MV-4-11 (cell line): ENCODE data around the gene RNF144B.

ENCODE experiments used
- DNase-seq: peaks from one replicate; lab custom pipeline; 2025; lab: John Stamatoyannopoulos, UW

RNF144B gene

DNA sequence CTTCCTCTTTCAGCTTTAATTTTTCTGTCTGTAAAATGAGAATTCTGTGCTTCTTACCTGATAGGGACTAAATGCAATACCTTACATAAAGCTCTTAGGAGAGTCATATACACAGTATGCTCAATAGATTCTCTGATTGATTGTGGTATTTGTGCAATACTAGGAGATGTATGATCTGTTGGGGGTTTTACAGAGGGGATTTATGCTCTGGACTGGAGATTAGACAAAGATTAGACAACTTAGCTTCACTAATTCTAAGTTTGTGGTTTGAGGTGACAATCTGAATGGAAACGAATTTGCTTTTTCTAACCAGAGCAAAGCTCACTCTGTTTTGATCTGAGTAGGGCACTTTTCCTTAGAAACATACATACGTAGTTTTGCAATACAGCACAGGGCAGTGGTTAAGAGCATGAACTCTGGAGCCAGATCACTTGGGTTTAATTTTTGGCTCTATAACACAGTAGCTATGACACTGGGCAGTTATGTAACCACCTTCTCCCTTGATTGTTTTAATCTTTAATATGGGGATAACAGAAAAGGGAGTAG is 126.2 kb downstream of the RNF144B start:
- no peak for DNase-seq

DNA sequence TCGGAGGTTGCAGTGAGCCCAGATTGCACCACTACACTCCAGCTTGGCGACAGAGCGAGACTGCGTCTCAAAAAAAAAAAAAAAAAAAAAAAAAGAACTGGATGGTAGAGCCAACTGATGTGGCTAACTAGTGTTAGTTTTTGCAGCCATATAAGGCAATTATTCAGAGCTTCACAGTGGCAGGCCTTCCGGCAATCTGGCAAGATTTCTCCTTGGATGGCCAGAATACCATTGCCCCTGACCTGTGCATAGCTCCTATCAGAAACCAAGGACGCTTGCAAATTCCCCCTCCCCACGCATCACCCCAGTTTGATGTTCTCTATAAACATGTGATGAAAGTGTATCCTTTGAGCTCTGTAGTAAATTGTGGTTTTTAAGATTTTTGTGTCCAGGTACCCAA is 127.0 kb downstream of the RNF144B start:
- no peak for DNase-seq

DNA sequence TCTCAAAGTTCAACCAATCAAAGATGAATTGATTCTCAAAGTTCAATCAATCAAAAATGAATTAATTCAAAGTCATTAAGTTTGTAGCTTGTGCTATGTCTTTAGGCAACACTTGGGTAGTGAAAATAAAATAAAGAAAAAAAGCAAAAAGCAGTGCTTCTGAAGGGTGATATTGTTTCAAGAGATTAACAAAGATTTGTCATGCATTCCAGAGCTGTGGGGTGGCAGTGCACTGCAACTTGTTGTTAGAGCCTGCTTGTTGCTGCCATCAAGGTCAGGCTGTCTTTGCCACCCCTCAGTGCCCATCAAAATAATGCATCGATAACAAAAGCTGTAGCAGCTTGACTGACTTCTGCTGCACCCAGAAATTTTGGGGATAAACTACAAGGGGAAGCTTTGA is 128.6 kb downstream of the RNF144B start:
- DNase-seq = no peak
